Activated T-cell treated with anti-CD3 and anti-CD28 coated beads, Interleukin-2, amount 50 U/mL, for 48 hours (primary cell): ENCODE results near the gene GPATCH4.
"Not testable (repeated sequence)": the region's sequence is repeated elsewhere in the genome, so short reads cannot be mapped to it uniquely, and the experiment has no call there.

Source experiments
- DNase-seq, 2 experiments: peaks; one replicate each; pipeline ENCODE4 v3.0.0-alpha.2; 2020

Gene GPATCH4

GRCh38 chr1:156601122-156601830, at the start of gene GPATCH4:
TSS of gene GPATCH4 (minus strand) at chr1:156601479.
- DNase-seq = peak; percentile 85 to 87

- no peak for DNase-seq
These were observed 47.7 kb upstream of the GPATCH4 start for GRCh38 chr1:156648951-156649350.

GRCh38 chr1:156648496-156648895, 47.2 kb upstream of the GPATCH4 start:
- DNase-seq = no peak

GRCh38 chr1:156647351-156647750, 46.1 kb upstream of the GPATCH4 start:
- no peak for DNase-seq

GRCh38 chr1:156646738-156647211, 45.5 kb upstream of the GPATCH4 start:
- DNase-seq = no peak

DNA sequence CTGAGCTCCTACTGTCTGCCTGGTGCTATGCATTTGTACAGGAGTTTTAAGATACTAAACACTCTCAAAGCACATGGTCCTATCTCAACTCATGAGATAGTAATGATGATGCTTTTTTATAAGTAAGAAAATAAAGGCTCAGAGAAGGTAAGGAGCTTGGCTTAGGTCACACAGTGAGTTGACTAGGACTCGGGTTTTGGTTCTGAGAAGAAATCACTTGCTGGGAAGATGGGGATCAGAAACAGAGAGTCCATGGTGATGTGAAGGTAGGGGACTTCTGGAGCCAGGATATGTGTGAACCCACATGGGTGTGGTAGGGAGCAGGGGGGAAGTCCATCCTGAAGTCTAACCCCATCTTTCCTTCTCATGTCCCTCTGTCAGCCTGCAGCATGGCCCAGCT, 44.4 kb upstream of the GPATCH4 start:
- DNase-seq = no peak

DNA sequence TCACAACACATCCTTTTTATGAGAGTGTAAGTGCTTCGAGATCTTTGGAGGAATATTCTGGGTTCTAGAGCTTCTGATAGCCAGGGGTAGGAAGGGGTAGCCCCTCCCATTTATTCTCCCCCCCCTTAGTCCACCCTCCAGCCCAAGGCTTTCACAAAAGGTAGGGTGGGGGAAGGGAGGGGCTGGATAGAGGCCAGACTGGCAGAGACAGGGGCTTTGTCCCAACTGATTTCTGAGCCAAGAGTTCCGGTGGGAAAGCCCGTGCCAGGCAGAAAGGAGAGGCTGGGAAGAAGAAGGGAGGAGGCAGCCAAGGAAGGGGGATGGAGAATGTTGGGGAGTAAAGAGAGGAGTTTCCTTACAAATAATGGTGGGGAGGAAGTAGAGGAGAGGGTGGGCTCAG, 43.8 kb upstream of the GPATCH4 start:
- no peak for DNase-seq

- no peak for DNase-seq
These were observed 43.4 kb upstream of the GPATCH4 start for GRCh38 chr1:156644640-156645039.

GRCh38 chr1:156644146-156644545, 42.9 kb upstream of the GPATCH4 start:
- DNase-seq = no peak

GRCh38 chr1:156643778-156644092, 42.5 kb upstream of the GPATCH4 start:
- peak; percentile 27 to 50 for DNase-seq

DNA sequence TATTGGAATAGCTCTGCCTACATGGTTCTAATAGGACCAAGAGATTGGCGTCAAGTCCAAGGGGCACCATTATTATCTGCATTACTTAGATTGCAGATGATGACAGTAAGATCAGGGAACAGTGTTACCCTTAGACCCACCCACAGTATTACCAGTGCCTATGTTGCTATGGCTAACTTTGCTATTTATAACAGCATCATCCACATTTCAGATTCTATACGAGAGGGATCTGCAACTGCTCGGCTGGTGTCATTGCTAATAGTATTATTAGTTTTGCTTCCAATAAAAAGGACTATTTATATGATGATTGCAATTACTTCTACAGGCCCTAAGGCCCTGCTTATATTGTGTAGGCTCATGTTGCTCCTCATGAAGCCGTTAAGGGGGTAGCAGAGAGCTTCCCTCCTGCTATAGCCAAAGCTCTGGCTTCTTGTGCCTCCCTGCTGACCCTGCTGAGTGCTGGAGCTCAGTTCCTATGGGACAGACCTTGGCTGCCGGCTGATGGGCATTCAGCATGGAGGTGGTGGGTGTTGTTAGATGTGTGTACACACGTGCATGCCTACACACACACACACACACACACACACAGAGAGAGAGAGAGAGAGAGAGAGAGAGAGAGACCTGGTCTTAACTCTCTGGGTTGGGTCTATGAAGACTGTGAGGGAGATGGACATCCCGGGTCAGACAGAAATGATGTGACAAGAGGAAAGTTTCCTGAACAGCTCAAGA, 41.9 kb upstream of the GPATCH4 start:
- no peak for DNase-seq

DNA sequence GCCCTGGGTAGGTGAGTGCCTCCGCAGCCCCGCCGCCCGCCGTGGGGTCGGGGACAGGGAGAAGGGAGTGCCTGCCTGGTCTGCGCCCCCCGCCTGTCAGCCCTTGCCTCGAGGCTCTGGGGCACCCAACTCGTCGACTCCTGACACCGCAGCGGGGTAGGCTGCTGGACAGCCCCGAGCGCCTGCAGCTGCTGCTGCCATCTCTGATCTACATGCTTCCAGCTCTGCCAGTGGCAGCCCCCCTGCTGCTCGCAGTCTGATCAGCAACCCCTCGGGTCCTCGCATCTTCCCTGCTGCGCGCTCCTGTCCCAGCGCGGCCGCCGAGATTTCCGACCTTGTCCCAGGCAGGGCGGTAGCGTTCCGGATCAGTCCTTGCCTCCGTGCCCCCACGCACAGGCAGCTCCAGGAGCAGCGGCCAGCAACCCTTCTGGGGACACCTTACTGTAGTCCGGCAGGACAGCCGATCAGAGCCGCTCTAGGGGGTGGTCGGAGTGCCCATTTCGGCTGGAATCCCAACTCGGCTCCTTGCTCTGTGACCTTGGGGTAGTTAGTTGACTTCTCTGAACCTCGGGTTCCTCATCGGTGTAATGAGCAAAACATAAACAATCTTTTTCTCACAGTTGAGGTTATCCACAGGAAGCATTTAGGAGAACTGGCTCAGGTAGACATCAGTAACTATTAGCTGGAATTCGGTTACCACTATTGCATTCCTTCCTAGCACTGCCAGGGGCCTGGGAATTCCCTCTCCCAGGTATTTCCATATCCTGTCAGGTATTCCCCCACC, 41.2 kb upstream of the GPATCH4 start:
- no peak for DNase-seq

DNA sequence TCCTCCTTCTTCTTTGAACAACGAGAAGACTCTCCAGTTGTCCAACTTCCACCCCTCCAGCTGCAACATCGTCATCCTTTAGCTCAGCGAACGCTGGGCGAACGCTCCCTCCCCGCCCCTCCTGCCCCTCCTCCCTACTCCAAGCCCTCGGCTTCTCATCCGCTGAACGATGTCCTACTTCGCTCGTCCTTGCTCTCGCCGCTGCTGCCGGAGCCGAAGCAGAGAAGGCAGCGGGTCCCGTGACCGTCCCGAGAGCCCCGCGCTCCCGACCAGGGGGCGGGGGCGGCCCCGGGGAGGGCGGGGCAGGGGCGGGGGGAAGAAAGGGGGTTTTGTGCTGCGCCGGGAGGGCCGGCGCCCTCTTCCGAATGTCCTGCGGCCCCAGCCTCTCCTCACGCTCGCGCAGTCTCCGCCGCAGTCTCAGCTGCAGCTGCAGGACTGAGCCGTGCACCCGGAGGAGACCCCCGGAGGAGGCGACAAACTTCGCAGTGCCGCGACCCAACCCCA, 40.5 kb upstream of the GPATCH4 start, which contains the start of gene BCAN:
Gene BCAN (plus strand): TSS at position 357 of the 504 bp plus-strand sequence. CDS start 3,938 bp downstream, outside the sequence.
- DNase-seq = peak; percentile 30 to 36

DNA sequence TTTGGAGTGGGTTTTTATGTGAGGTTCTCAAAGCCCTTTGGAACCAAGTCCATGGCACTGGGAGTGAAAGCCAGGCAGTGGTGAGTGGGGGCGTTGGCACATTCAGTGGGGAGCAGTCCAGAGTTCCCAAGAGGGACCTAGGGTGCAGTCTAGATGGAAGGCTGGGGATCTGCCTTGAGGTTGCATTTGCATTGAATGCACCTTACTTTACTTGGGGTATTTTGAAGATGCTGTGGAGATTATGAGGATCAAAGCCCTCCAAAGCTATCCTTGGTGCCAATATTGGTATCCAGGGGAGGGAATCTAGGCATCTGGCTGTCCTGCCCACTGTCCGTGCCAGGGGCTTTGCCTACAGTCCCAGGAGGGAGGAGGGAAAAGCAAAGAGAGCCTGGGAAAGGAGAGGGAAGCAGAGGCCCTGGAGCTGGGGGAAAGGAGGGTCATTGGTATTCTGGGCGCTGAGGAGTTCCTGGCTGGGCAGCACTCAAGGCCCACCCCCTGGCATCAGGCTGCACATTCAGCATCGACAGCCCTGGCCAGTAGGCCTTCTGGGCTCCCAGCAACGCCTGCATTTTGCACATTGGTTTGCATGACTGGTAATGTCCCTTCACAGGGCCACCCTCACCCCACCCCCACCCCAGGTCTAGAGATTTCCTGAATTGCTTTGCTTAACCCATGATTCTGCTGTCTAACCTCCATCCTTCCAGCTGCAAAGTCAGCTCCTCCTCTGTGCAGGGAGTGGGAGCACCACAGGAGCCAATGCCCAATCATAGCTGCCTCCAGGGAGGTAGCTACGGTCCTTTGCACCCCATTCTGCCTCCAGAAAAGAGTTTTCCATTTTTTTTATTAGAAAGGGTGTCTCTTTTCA, 39.8 kb upstream of the GPATCH4 start:
- DNase-seq = no peak

DNA sequence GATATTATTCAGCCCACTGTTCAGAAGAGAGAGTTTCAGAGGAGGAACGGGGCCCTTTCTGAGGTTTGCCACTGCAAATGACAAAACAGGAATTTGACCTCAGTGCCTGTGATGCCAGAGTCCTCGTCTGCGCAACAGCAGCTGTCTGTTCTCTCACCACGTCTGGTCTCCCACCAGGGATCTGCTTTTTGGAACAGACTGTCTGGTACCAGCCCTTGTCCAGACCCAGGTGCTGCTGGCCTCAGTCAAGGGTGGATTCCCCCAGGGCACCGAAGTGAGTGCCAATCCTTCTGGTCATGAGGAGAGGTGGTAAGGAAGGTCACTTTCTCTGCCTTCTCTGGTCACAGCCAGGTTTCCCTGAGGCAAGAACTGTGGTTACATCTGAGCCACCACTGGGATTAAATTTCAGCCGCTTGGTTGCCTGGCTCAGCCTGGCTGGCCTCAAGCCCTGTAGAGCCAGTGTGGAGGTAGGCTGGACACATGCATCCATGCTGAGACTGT, 38.4 kb upstream of the GPATCH4 start:
- DNase-seq = no peak

- DNase-seq = no peak
These were observed 37.1 kb upstream of the GPATCH4 start for GRCh38 chr1:156638189-156638985.

GRCh38 chr1:156632355-156632754, 31.1 kb upstream of the GPATCH4 start:
- DNase-seq = no peak

- DNase-seq = not testable (repeated sequence)
These were observed 29.9 kb upstream of the GPATCH4 start for GRCh38 chr1:156631152-156631551.

DNA sequence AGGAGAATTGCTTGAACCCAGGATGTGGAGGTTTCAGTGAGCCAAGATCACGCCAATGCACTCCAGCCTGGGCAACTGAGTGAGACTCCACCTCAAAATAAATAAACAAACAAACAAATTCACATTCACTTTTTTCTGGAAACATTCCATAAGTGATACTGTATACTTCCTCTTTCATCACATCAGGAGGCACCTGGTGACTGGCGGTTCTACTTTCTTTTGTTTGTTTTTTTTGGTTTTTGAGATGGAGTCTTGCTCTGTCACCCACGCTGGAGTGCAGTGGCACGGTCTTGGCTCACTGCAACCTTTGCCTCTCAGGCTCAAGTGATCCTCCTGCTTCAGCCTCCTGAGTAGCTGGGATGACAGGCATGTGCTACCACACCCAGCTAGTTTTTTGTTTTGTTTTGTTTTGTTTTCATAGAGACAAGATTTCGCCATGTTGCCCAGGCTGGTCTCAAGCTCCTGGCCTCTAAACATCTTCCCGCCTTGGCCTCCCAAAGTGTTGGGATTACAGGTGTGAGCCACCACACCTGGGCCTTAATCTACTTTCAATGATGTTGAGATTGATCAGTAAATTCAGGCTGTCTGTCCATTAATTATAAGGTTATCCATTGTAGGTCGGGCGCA, 28.7 kb upstream of the GPATCH4 start:
- DNase-seq = no peak

DNA sequence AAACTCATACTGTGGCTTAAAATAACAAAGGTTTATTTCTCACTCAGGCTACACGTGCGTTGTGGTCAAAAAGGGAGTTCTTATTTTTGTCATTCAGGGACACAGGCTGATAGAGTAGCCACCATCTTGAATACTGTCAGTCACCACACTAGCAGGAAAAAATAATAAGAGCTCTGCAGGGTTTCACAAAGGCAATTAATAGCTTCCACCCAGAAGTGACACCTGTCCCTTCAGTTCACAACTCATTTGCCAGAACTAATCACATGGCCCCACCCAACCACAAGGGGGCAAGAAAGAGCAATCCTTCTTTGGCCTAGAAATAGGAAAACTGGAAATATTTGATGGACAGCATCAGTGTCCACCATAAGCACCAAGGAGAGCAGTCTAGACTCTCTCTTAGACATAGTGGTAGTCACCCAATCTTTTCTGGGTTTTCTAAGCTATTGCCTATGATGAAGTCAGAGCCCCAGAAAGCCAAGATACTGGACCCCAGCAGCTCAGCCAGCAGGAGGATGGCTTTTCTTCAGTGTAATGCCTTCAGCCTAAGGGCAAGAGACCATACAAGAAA, 26.1 kb upstream of the GPATCH4 start:
- DNase-seq = peak; percentile 47 to 52
